HL-60/S4 treated with phorbol 12-myristate 13-acetate at 8.2 ng/mL for 4 days and 3 days (cell line): ENCODE results near the gene DNASE1L3.
"Not testable (repeated sequence)": the region's sequence is repeated elsewhere in the genome, so short reads cannot be mapped to it uniquely, and the experiment has no call there.

Experiments used
- in situ Hi-C: fragments of 300-500 bp; cut with MboI; formaldehyde crosslinking; loops from 2 replicates; pipeline ENCODE4 v1.15.0; 2022; ENCODE audit warnings: low sequenced_read_pairs

The DNASE1L3 gene

DNA sequence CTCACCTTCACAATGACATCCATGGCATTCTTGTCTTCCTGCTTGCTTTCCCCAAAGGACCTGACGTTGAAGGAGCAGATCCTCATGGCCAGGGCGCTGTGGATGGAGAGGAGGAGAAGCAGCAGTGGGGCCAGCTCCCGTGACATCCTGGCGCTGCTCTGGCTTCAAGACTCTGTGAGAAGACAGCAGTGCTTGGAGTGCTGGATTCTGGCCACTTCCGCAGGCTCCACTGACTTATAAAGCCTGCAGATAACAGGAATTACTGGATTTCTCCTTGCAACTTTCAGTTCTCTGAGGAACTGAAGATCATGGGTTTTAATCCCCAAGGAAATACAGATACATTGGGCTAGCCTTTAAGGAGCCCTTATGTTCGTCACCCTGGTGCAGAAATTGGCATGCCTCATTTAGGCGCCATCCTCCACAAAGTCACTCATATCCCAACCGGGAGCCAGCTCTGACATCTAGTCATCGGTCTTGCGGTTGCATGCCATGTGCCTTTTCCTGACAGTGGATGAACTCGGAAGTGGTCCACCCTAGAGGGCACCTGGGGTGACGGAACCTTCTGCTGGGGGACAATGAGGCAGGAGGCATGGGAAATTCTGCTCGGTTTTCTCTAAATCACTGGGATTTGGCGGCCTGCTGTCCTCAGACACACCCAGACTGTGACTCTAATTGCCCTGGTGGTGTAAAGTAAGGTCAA is at the start of gene DNASE1L3:
DNASE1L3 (minus strand) TSS at position 212 of the 700 bp plus-strand sequence; CDS start at position 146, 66 bp downstream.
- in situ Hi-C loops = no loop called here

DNA sequence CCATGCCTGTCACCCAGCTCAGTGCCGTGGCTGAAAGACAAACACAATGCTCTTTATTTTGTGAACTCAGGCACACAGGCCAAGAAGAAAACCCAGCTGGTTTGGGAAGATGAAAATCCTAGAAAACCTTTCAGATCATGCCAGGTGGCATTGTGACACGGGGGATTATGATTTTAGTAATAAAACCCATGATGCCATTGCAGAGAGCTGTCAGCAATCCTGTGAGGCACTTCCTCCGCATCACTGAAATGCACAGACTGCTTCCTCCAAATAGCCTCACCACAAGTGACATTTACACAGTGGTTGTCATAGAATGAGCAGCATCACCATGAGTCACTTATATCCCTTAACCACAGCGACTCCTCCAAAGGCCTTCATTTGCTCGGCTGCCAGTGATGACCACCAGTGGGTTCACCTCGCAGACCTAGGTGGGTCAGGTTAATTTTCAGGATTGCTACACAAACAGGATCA is 49.5 kb upstream of the DNASE1L3 start:
- in situ Hi-C loops = no loop called here

DNA sequence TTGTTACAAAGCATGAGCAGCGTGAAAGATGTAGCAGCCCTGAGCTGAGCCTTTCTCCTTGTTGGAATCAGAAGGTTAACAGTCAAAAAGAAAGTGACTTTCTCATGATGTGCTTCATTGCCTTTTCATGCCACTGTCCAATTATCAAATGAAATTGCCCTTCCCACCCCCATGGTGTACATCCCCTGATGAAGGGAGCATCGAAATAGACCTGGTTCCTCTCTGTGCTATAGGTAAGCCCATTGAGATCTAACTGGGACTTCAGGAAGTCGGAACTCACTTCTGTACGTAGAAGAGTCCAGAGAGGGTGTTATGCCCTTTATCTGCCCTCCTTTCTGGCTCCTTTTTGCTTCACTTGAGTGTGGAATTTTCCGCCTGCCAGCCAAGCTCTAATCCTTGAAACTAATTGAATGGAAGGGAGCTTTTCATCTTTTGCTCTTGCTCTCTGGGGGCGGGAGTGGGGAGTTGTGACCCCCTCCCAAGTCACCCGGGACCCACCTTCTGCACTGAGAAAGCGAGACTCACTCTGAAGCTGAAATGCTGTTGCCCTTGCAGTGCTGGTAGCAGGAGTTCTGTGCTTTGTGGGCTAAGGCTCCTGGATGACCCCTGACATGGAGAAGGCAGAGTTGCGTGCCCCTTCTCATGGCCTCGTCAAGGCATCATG is 47.8 kb upstream of the DNASE1L3 start:
- in situ Hi-C loops = no loop called here

DNA sequence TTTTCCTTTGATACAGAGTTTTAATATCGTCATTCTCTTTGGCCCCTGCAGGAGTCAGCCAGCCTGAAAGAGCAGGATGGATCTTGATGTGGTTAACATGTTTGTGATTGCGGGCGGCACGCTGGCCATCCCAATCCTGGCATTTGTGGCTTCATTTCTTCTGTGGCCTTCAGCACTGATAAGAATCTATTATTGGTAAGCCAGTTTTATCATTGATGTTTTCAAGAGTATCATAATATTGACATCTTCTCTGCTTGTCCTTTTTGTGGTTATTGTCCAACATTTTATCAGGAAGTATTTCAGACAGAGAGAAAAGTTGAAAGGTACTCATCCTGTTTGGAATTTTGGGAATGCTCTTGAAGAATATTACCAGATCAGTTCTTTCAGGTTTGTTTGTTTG is 45.7 kb upstream of the DNASE1L3 start:
- in situ Hi-C loops = no loop called here

DNA sequence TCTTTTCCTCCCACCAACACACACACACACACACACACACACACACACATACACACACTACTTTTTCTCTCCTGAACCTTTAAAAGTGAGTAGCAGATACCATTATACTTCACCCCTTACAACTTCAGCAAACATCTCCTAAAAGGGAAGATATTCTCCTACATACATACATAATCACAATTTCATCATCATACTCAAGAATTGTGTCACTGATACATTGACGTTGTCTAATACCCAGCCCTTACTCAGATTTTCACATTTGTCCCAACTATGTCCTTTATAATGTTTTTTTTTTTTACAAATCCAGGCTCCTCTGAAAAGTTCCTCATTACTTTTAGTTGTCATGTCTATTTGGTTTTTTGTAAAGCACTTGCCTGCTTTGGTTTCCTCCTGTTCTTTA is 45.3 kb upstream of the DNASE1L3 start:
- in situ Hi-C loops = no loop called here

- in situ Hi-C loops = no loop called here
Measured at GRCh38 chr3:58254144-58254543, 43.4 kb upstream of the DNASE1L3 start.

GRCh38 chr3:58251631-58252035 is 40.9 kb upstream of the DNASE1L3 start:
- in situ Hi-C loops = no loop called here

GRCh38 chr3:58250093-58250707 is 39.4 kb upstream of the DNASE1L3 start:
- in situ Hi-C loops = no loop called here

DNA sequence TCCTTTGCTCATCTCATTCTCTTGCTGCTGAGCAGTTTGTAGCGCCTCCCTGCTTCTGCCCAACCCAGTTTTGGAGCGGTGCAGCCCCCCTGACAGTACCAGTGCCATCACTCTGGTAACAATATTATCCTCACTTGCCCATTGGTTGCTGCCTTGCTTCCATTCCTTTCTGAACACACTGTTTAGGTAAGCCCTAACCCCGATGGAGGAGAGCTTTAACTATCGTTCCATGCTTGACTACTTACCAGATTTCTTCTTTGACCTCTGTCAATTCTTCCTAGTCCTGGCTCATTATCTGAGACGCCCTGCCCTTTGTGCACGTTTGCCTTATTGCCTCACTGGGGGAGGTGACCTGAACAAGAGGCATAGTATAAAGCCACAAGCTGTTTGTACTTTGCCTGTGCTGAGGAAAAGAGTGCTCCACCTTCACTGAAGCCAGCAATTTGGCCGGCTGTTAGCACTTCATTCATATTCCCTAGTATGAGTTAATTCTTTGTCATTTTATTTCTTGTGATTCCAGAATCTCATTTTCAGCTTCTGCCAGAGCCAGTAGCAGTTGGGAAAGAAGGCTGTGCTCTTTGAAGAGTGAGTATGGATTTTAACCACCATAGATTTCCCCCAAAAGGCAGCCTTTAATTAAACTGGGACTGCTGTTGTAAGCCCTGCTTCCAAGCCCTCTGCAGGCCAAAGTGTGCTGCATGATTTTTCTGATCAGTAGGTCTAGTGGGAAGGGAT is 38.8 kb upstream of the DNASE1L3 start:
- in situ Hi-C loops = no loop called here

- in situ Hi-C loops = no loop called here
Measured at GRCh38 chr3:58246148-58247047, 35.6 kb upstream of the DNASE1L3 start.

DNA sequence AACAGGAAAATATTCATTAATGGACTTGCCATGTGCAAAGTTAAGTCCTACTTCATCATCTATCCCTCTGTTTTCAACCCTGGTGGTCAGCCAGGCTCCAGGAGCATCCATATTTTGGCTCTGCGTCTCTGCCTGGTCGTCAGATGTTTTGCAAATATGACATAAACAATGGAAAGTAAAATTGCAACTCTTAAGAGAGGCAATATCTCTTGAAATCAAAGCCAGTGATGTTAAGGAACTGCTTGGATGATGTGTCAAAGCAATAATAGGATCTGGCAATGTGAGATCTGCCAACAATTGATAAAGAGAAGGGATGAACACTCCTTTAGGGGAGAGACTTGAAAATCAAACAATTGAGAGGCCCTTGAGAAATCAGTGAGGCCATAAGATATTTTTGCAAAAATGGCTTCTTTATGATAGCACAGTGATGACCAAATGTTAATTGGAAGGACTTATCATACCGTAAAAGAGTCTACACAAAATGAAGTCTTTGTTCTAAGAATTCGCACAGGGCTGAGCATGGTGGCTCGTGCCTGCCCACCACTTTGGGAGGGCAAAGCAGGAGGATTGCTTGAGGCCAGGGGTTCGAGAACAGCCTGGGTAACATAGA is 33.3 kb upstream of the DNASE1L3 start:
- in situ Hi-C loops = no loop called here

GRCh38 chr3:58242860-58243259 is 32.1 kb upstream of the DNASE1L3 start:
- in situ Hi-C loops = not testable (repeated sequence)

- in situ Hi-C loops = no loop called here
Measured at GRCh38 chr3:58242340-58242739, 31.6 kb upstream of the DNASE1L3 start.

DNA sequence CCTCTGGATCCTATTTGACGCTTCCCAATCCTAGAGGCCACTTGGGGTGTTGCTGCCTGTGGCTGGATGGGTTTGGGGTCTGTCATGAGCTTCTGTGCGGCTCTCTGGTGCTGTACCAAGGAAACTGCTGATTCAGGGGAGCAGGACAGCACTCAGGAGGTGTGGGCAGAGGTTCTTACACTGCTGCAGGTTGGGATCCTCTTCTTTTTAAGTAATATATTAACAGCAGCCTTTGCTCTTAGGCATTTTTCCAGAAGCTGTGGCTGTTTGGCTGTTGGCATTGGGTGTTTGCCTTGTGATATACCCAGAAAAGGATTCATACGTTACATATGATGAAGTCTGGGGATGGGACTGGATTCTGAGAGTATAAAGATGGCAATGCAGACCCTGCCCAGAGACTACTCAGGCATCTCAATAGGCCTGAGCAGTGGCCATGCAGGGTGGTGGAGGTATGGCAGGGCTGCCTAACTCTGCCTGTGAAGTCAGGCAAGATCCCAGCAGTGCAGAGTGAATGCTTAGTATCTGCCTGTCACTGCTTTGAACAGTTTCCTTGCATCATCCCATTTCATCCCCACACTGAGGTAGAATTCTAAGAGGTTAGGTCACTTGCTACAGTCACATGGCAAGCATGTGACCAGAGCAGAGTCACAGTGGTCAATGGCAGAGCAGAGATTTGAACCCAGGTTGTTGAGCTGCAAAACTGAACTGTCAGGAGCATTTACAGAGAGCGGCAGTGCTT is 30.7 kb upstream of the DNASE1L3 start:
- in situ Hi-C loops = no loop called here

GRCh38 chr3:58238830-58239229 is 28.1 kb upstream of the DNASE1L3 start:
- in situ Hi-C loops = no loop called here

DNA sequence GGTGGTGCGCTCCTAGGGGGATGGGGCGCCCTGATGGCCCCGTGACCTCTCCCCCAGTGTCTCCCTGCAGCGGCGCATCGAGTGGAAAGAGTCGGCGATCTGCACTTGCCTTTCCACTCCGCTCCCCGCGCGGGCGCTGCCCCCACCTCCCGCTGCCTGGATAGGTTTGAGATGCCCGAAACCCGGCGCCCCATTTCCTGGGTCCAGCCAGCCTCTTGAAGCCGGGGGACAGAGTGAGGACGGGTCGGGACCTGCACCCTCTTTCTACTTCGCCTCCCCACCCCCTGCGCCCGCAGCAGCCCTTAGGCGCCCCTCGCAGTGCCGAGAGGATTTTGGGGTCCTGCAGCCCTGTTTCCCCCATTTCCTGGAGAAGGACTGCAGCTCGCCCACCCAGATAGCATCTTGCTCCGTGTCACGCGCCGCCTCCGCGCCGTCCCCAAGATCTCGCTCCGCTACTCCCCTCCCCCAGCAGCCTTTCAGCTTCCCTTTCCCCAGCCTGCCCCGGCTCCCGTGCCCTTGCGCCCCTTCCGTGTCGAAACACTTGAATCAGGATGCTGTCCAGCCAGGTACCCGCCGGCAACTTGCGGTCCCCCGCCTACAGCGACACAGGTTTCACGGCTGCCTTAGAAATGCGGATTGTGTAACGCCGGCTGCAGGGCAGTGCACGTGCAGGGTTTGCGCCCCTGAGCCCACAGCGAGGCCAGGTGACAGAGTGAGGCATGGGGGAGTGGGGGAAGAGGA is 27.3 kb upstream of the DNASE1L3 start:
- in situ Hi-C loops = no loop called here

DNA sequence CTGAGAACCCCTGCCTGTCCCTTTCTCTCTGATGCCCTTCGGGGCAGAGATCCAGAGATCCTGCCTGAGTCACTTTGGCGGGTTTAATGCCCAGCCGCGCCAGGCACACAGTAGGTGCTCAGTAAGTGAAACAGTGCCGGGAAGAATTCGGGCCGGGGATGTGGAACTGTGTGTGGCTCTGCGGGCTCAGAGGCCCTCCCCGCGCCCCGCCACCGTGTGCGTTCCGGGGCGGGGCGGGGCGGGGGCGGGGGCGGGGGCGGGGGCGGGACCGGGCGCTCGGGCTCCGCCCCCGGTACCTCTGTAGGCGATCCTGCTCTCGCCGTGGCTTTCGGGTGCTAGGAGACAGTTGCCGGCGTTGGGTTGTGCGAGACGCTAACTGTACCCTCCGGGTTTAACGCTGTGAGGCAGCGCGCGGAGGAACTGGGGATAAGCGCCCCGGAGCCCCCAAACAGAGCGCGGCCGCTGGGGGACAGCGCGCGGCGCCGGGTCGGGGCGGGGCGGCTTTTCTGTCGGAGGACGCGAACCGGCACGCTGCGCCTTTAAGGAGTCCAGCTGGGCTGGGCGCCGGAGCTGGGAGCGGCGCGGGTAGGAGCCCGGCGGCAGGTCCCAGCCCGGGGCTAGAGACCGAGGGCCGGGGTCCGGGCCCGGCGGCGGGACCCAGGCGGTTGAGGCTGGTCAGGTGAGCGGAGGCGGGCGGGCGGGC is 26.6 kb upstream of the DNASE1L3 start, which contains the start of gene ABHD6:
ABHD6 (plus strand) TSS at position 555 of the 703 bp plus-strand sequence. CDS start 18,795 bp downstream, outside the sequence.
- in situ Hi-C loops = no loop called here
